ENCODE measurements around the gene RNF115. TPM values are rescaled to one million over a fixed set of nuclear protein-coding genes. Genes with fewer than 3 reads are reported as not detected.

RNF115 gene
- polyA plus RNA-seq, 1 experiment: 32.9 TPM

GRCh38 chr1:145786271-145786670 lies 37.6 kb downstream of the RNF115 start:
- Histone ChIP-seq H3K9me3 (ENCODE audit: control insufficient read depth, insufficient read depth, low read length) (no peaks in the 10 kb centered on the region), H3K4me3 (ENCODE audit: low read depth, low read length) (no peak overlapping the region), H3K27ac (ENCODE audit: low read depth, low read length) (no peak overlapping the region), H3K27me3 (ENCODE audit: control insufficient read depth, insufficient read depth, low read length) (no peaks in the 10 kb centered on the region)
- ChIA-PET CTCF (no interaction called here), POLR2A (interaction anchor here (0.7 kb wide), 1 partner anchor 38 kb away, joined by 5 read pairs; the partner anchor contains the start of genes POLR3C and RNF115)
- DNase-seq (ENCODE audit: low read depth, low spot score): no peak
- TF ChIP-seq CTCF (IDR thresholded peaks at IDR 0.05; ENCODE audit: low read depth, low read length): no peak

- TF ChIP-seq CTCF (IDR thresholded peaks at IDR 0.05; ENCODE audit: low read depth, low read length): no peak
- Histone ChIP-seq H3K27me3 (ENCODE audit: control insufficient read depth, insufficient read depth, low read length) (no peaks in the 10 kb centered on the region), H3K9me3 (ENCODE audit: control insufficient read depth, insufficient read depth, low read length) (no peaks in the 10 kb centered on the region), H3K4me3 (ENCODE audit: low read depth, low read length) (no peak overlapping the region), H3K27ac (ENCODE audit: low read depth, low read length) (no peak overlapping the region)
- CTCF ChIA-PET: no interaction called here
- no peak for DNase-seq (ENCODE audit: low read depth, low spot score)
- POLR2A ChIA-PET: interaction anchor here (0.7 kb wide), 1 partner anchor 38 kb away, joined by 5 read pairs; the partner anchor contains the start of genes POLR3C and RNF115
These were observed 38.3 kb downstream of the RNF115 start for GRCh38 chr1:145785547-145785946.

GRCh38 chr1:145784409-145784808 lies 39.5 kb downstream of the RNF115 start:
- no peak for TF ChIP-seq CTCF (IDR thresholded peaks at IDR 0.05; ENCODE audit: low read depth, low read length)
- ChIA-PET CTCF (interaction anchor here (0.6 kb wide), 1 partner anchor 28 kb away, joined by 3 read pairs; no protein-coding TSS in a partner anchor), POLR2A (no interaction called here)
- H3K27me3 ChIP-seq (ENCODE audit: control insufficient read depth, insufficient read depth, low read length): no peaks in the 10 kb centered on the region
- no peak overlapping the region for H3K4me3 ChIP-seq (ENCODE audit: low read depth, low read length)
- H3K9me3 ChIP-seq (ENCODE audit: control insufficient read depth, insufficient read depth, low read length): no peaks in the 10 kb centered on the region
- no peak for DNase-seq (ENCODE audit: low read depth, low spot score)
- H3K27ac ChIP-seq (ENCODE audit: low read depth, low read length): no peak overlapping the region

GRCh38 chr1:145782272-145783099 lies 41.4 kb downstream of the RNF115 start:
- H3K9me3 ChIP-seq (ENCODE audit: control insufficient read depth, insufficient read depth, low read length): no peaks in the 10 kb centered on the region

More at GRCh38 chr1:145782272-145783099, 41.4 kb downstream of the RNF115 start:
- ChIA-PET POLR2A (interaction anchor here (0.9 kb wide), 2 partner anchors 31 to 42 kb away, joined by 4 to 6 read pairs; no protein-coding TSS in a partner anchor), CTCF (interaction anchor here (1.6 kb wide), 1 partner anchor 9 kb away, joined by 6 read pairs; no protein-coding TSS in a partner anchor)
- H3K27me3 ChIP-seq (ENCODE audit: control insufficient read depth, insufficient read depth, low read length): no peaks in the 10 kb centered on the region
- H3K4me3 ChIP-seq (ENCODE audit: low read depth, low read length): no peak overlapping the region
- peak overlapping the region; percentile 93 for H3K27ac ChIP-seq (ENCODE audit: low read depth, low read length)
- DNase-seq (ENCODE audit: low read depth, low spot score): peak; percentile 69
- TF ChIP-seq CTCF (IDR thresholded peaks at IDR 0.05; ENCODE audit: low read depth, low read length): no peak
